ENCODE data around the gene DXO.
"Not testable (repeated sequence)": the region's sequence is repeated elsewhere in the genome, so short reads cannot be mapped to it uniquely, and the experiment has no call there.

- TF ChIP-seq POLR2A (IDR thresholded peaks at IDR 0.05), result not testable (repeated sequence)
- TF ChIP-seq, protein P1, sequence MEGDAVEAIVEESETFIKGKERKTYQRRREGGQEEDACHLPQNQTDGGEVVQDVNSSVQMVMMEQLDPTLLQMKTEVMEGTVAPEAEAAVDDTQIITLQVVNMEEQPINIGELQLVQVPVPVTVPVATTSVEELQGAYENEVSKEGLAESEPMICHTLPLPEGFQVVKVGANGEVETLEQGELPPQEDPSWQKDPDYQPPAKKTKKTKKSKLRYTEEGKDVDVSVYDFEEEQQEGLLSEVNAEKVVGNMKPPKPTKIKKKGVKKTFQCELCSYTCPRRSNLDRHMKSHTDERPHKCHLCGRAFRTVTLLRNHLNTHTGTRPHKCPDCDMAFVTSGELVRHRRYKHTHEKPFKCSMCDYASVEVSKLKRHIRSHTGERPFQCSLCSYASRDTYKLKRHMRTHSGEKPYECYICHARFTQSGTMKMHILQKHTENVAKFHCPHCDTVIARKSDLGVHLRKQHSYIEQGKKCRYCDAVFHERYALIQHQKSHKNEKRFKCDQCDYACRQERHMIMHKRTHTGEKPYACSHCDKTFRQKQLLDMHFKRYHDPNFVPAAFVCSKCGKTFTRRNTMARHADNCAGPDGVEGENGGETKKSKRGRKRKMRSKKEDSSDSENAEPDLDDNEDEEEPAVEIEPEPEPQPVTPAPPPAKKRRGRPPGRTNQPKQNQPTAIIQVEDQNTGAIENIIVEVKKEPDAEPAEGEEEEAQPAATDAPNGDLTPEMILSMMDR (IDR thresholded peaks at IDR 0.05), result not testable (repeated sequence)
Observed at GRCh38 chr6:31989363-31989762, 17.4 kb upstream of the DXO start.

Measured in right lobe of liver (tissue), 4 donors.